ENCODE measurements around the gene ZNF334. TPM values are rescaled to one million over a fixed set of nuclear protein-coding genes. Genes with fewer than 3 reads are reported as not detected.

Gene ZNF334
- total RNA-seq, 1 experiment from 2014 or later = 18.7 TPM

Other genes starting within 250 kb of the ZNF334 start
- 0.13 to 0.16 TPM (median 0.16 TPM) in 3 replicates for gene CDH22, start 205.1 kb downstream of the ZNF334 start, total RNA-seq (2021)
- 28.4 to 35.5 TPM (median 32.3 TPM) in 3 replicates for gene ELMO2, start 106.9 kb downstream of the ZNF334 start, total RNA-seq (2021)
- 0.09 to 0.16 TPM in 2 of 3 replicates, not detected in the other for gene OCSTAMP, start 37.1 kb upstream of the ZNF334 start, total RNA-seq (2021)
- gene SLC13A3, start 137.9 kb upstream of the ZNF334 start, total RNA-seq (2021) = 10.6 to 13.5 TPM (median 11.9 TPM) in 3 replicates
- 11.9 to 13.4 TPM (median 12.4 TPM) in 3 replicates for gene TP53RK, start 175.9 kb upstream of the ZNF334 start, total RNA-seq (2021)
- gene SLC2A10, start 196.1 kb upstream of the ZNF334 start, total RNA-seq (2021) = 8.0 to 12.0 TPM (median 10.8 TPM) in 3 replicates